ENCODE data around the gene CDC42BPB.

CDC42BPB gene

GRCh38 chr14:103095210-103095778 is 37.9 kb upstream of the CDC42BPB start:
- DNase-seq = no peak

DNA sequence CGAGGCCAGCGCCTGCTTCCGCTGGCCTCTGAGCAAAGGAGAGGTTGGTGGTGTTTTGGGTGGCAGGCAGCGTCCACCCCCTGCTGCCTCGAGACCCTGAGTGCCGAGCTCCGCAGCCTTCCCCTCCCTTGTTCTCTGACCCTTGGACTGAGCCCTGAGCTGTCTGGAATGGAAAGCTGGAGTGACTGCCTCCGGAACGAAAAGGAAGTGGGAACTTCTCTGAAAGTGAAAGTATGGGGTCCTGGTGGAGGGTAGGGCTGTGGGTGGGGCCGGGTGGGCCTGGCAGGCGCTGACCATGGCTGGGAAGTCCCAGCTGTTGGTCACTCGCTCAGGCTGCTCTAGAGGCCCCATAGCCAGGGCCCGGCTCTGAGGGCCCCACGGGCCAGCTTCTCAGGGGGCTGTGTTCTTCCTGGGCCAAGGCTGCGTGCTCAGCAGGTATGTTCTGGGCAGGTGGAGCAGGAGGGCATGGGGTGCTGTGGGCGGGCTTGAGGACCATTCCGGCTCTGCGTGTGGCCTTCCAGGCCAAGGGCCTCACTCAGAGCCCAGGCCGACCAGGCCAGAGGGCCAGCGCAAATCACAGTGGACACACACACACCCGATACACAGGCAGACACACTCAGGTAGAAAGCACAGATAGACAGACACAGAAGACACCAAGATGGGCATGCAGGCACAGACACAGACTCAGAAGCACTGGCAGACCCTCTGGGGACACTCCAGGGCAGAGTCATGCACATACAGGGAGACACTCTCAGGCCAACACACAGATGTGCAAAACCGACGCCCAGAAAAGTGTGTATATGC is 37.3 kb upstream of the CDC42BPB start, which contains the start of gene EXOC3L4:
EXOC3L4 (plus strand) TSS at position 320 of the 804 bp plus-strand sequence. CDS start 5,495 bp downstream, outside the sequence.
- no peak for DNase-seq

GRCh38 chr14:103093856-103094405 is 36.6 kb upstream of the CDC42BPB start:
- DNase-seq = no peak

- no peak for DNase-seq
These were observed 34.5 kb upstream of the CDC42BPB start for GRCh38 chr14:103091883-103092222.

- peak; percentile 81 for DNase-seq
These were observed 33.9 kb upstream of the CDC42BPB start for GRCh38 chr14:103091041-103091882.

DNA sequence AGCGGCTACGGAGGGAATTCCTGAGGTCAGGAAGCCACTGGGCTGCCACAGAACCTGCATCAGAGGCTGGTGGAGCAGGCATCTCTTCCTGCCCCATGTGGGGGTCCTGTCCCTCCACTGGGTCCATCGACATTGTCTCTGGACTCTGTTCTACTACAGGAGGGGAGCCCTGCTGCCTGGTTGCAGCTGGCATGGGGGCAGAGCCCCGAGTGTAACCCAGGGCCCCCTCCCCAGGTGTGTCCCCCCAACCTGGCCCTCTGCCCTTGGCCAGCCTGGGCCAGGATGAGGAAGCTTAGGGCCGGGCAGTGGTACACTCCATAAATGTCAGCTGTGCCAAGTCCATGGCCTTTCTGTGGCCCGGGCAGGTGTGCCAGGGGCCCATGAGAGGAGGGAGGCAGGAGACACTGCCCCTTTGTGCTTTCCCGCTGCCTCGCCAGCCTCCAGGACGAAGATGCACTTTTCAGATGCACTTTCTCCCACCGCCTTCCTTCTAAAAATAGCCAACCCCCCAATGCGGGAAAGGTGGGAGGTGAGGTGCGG is 33.2 kb upstream of the CDC42BPB start:
- no peak for DNase-seq

GRCh38 chr14:103089386-103090335 is 32.3 kb upstream of the CDC42BPB start:
- DNase-seq = no peak

DNA sequence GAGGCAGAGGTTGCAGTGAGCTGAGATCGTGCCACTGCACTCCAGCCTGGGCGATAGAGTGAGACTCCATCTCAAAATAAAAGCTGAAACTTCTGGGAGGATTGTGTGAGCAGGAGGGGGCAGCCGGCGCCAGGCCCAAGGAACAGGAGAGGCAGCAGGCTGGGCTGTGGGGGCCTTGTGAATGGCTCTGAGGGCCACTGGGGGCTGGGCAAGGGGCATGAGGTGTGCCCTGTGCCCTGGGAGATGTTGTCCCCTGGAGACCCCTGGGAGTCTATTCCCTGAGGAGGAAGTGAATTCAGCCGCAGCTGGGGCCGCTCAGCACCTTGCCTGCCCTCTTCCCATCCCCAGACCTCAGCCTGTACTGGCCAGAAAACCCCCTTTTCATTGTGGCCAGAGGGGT is 31.6 kb upstream of the CDC42BPB start:
- DNase-seq = no peak

DNA sequence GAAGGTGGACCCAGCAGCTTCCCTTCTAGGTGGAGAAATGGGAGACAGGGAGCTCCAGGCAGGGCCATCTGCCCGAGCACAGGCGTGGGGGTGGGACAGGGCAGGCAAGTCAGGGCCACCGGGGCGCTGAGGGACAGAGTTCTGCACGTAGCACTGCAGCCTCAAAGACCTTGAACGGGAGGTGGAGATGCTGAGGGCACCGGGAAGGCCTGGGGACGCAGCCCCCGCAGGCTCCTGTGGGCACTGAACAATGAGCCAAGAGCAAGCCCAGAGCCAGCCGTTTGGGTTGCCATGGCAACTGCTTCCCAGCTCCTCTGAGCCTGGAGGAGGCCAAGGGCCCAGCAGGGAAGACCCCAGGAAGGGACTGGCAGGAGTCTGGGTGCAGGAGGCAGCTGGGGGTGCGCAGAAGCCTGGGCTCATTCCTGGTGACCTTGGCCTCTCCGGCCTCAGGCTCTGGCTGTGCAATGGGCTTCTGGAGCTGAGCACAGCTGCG is 30.0 kb upstream of the CDC42BPB start:
- no peak for DNase-seq

- no peak for DNase-seq
These were observed 29.5 kb upstream of the CDC42BPB start for GRCh38 chr14:103086771-103087342.

- no peak for DNase-seq
These were observed 28.1 kb upstream of the CDC42BPB start for GRCh38 chr14:103085106-103086091.

- DNase-seq = no peak
These were observed 26.9 kb upstream of the CDC42BPB start, which contains the start of gene LBHD2 for GRCh38 chr14:103084021-103084919. Gene LBHD2 (plus strand): TSS chr14:103084210. CDS start chr14:103086013, 1,803 bp downstream.

- no peak for DNase-seq
These were observed 24.6 kb upstream of the CDC42BPB start for GRCh38 chr14:103081951-103082350.

- no peak for DNase-seq
These were observed 21.7 kb upstream of the CDC42BPB start for GRCh38 chr14:103078860-103079587.

DNA sequence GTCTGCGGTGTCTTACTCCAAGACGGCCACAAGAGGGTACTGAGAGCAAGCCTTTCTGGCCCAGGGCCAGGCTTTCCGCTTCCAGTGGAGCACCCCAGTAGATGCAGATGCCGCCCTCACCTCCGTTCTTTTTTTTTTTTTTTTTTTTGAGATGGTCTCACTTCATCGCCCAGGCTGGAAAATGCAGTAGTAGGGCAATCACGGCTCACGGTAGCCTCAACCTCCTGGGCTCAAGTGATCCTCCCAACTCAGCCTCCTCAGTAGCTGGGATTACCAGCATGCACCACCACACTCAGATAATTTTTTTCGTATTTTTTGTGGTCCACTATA is 21.0 kb upstream of the CDC42BPB start:
- peak; percentile 74 for DNase-seq

- no peak for DNase-seq
These were observed 17.5 kb upstream of the CDC42BPB start for GRCh38 chr14:103074729-103075367.

- DNase-seq = no peak
These were observed 16.8 kb upstream of the CDC42BPB start for GRCh38 chr14:103073876-103074728.

All from activated T-cell treated with anti-CD3 and anti-CD28 coated beads, Interleukin-2, amount 50 U/mL, for 1 hour (primary cell).